K562 (cell line): ENCODE results near the gene MYO5C. TPM values are rescaled to one million over a fixed set of nuclear protein-coding genes. Genes with fewer than 3 reads are reported as not detected.
A peak's percentile ranks its signal among the peaks of the same experiment; 100 is the strongest.
"Not testable (repeated sequence)": the region's sequence is repeated elsewhere in the genome, so short reads cannot be mapped to it uniquely, and the experiment has no call there.

Experiments
- ATAC-seq: fragments of 200-7000 bp; cut with Tn5 transposase; 3 replicates; pipeline ENCODE4 v1.9.1; 2020; ENCODE audit warnings: moderate library complexity
- BruUV-seq: library from RNA; stranded (reverse); fragments of 400-500 nt; replicated peaks from 2 replicates; lab custom pipeline; 2021; lab: Mats Ljungman, UMichigan
- CTCF ChIA-PET: fragments of 300-600 bp; formaldehyde crosslinking; extraction: SDS; loops from one replicate; lab custom pipeline; 2021; ENCODE audit warnings: low intra/inter-chr PET ratio; lab: Yijun Ruan, JAX
- POLR2A ChIA-PET: fragments of 300-600, 350-650 bp; sonication (Branson Sonifier 250); formaldehyde crosslinking; extraction: SDS; loops from one replicate; lab custom pipeline; 2021; ENCODE audit warnings: antibody characterized with exemption, inconsistent platforms; lab: Yijun Ruan, JAX
- DNase-seq, 4 experiments: peaks; one replicate each; pipeline versions ENCODE4 v3.0.0 to v3.0.0-alpha.2; 2011 to 2018; ENCODE audit warnings: low spot score in 3 of 4, mixed read lengths in 3 of 4; ENCODE audit errors: extremely low read depth in 1 of 4
- FAIRE-seq: peaks from 2 replicates; lab custom pipeline; 2011; peaks lifted over from hg19 to GRCh38; lab: Jason Lieb, UNC
- H2AFZ ChIP-seq: 2 replicates; pipeline ENCODE4 v1.6.0; 2011; ENCODE audit warnings: low read depth, low read length, control low read depth, inconsistent platforms
- H3K27ac ChIP-seq: fragments of 200-600 bp; 3 replicates; pipeline ENCODE4 v1.8.0; 2011; ENCODE audit warnings: low read depth, mild to moderate bottlenecking, control low read depth, inconsistent platforms, low read length, moderate library complexity, mixed read lengths; ENCODE audit errors: extremely low read depth
- H3K27me3 ChIP-seq, 2 experiments: fragments of 300-600 bp in 1 of 2; 2 replicates in 1 of 2; 3 replicates in 1 of 2; pipeline versions ENCODE4 v1.6.0 to v1.8.0; 2011; ENCODE audit warnings: inconsistent platforms in 2 of 2, low read length in 2 of 2, mild to moderate bottlenecking in 1 of 2, mixed read lengths in 1 of 2, moderate library complexity in 1 of 2; ENCODE audit not compliant: control insufficient read depth in 2 of 2, insufficient read depth in 2 of 2
- H3K36me3 ChIP-seq: fragments of 300-600 bp; 3 replicates; pipeline ENCODE4 v1.8.0; 2011; ENCODE audit warnings: mild to moderate bottlenecking, low read length, inconsistent platforms; ENCODE audit not compliant: control insufficient read depth, insufficient read depth
- H3K4me1 ChIP-seq, 2 experiments: fragments of 200-600 bp in 1 of 2; replicated peaks in 1 of 2; 2 replicates in 1 of 2; 3 replicates in 1 of 2; pipeline versions ENCODE4 v1.5.1 to v1.8.0; 2011; ENCODE audit warnings: inconsistent platforms in 2 of 2, low read length in 2 of 2, mild to moderate bottlenecking in 1 of 2, mixed read lengths in 1 of 2, moderate library complexity in 1 of 2; ENCODE audit not compliant: control insufficient read depth in 2 of 2, insufficient read depth in 2 of 2
- H3K4me2 ChIP-seq: 2 replicates; pipeline ENCODE4 v1.6.1; 2011; ENCODE audit warnings: low read length, control low read depth, inconsistent platforms, mixed read lengths; ENCODE audit not compliant: insufficient read depth
- H3K4me3 ChIP-seq: fragments of 200-600 bp; sonication (generic), shearing (Covaris generic); 2 replicates; pipeline ENCODE4 v1.5.1; 2016; ENCODE audit warnings: control low read depth, inconsistent platforms
- H3K79me2 ChIP-seq: fragments of 200-600 bp; 3 replicates; pipeline ENCODE4 v1.8.0; 2011; ENCODE audit warnings: low read length, inconsistent platforms; ENCODE audit not compliant: control insufficient read depth, insufficient read depth
- H3K9ac ChIP-seq, 2 experiments: 2 replicates each; pipeline versions ENCODE4 v1.6.0 to v1.6.1; 2011; ENCODE audit warnings: low read depth in 2 of 2, low read length in 2 of 2, control low read depth in 1 of 2, inconsistent platforms in 1 of 2, mild to moderate bottlenecking in 1 of 2, mixed read lengths in 1 of 2; ENCODE audit not compliant: insufficient read depth in 1 of 2
- H3K9me1 ChIP-seq: one replicate; pipeline ENCODE4 v1.6.0; 2011; ENCODE audit warnings: inconsistent platforms, mild to moderate bottlenecking, low read length, moderate library complexity; ENCODE audit not compliant: control insufficient read depth, insufficient read depth
- H3K9me3 ChIP-seq: replicated peaks from 2 replicates; pipeline ENCODE4 v1.5.1; 2011; ENCODE audit warnings: low read depth, low read length, inconsistent platforms; ENCODE audit not compliant: control insufficient read depth, insufficient read depth
- H4K20me1 ChIP-seq: replicated peaks from 2 replicates; pipeline ENCODE4 v1.6.1; 2011; ENCODE audit warnings: low read length, inconsistent platforms, mixed read lengths; ENCODE audit not compliant: control insufficient read depth, insufficient read depth
- HDAC1 ChIP-seq, 2 experiments: fragments of 450-650 bp; IDR thresholded peaks; 2 replicates each; pipeline ENCODE4 v1.6.1; 2016 to 2017; ENCODE audit warnings: inconsistent platforms in 1 of 2, mild to moderate bottlenecking in 1 of 2, moderate library complexity in 1 of 2
- NFIX ChIP-seq: fragments of 250-450 bp; sonication (Bioruptor Pico); IDR thresholded peaks from 2 replicates; pipeline ENCODE4 v1.4.0; 2020; ENCODE audit warnings: low read depth, mild to moderate bottlenecking, moderate library complexity
- STAT5A ChIP-seq: IDR thresholded peaks from 2 replicates; pipeline ENCODE4 v1.6.1; 2012; ENCODE audit warnings: low read length, inconsistent platforms, borderline replicate concordance
- ZNF146 ChIP-seq: IDR thresholded peaks from one replicate; pipeline ENCODE4 v1.6.1; 2018; ENCODE audit warnings: missing compliant biosample characterization; ENCODE audit not compliant: unreplicated experiment
- WGBS: fragments of 100-300 bp; shearing (Covaris generic); methylation state at CpG from one replicate; pipeline ENCODE4 v1.1.6; 2016; ENCODE audit warnings: low coverage, mixed read lengths; ENCODE audit not compliant: insufficient coverage; ENCODE audit errors: missing lambda C conversion rate; 5-methylcytosine and 5-hydroxymethylcytosine counted together
- in situ Hi-C: fragments of 300-500 bp; cut with MboI; formaldehyde crosslinking; loops from 4 replicates; pipeline ENCODE4 v1.15.0; 2018; ENCODE audit warnings: inconsistent platforms, mixed read lengths
- intact Hi-C: fragments of 100-400 bp; cut with micrococcal nuclease; formaldehyde crosslinking; loops from 2 replicates; pipeline ENCODE4 v1.14.2; 2022
- polyA plus RNA-seq, 8 experiments: library from polyadenylated mRNA; depleted of rRNA in 4 of 8; stranded (reverse) in 5 of 8; unstranded in 3 of 8; fragments of >200 nt; fragmentation: Nextera tagmentation in 2 of 8; fragmentation: Illumina TruSeq in 1 of 8; extraction: Ambion mirVana in 2 of 8; extraction: Trizol in 1 of 8; gene quantifications; 2 replicates each; pipeline versions ENCODE4 v1.2.1 to v1.2.3, GENCODE V29; 2011 to 2014; ENCODE audit warnings: inconsistent platforms in 1 of 8, missing spikeins in 1 of 8
- total RNA-seq, 7 experiments: library from RNA; depleted of rRNA in 6 of 7; stranded (reverse); fragments of >200 nt in 6 of 7; fragmentation: Illumina TruSeq in 2 of 7; extraction: Trizol in 2 of 7; gene quantifications; 2 replicates each; pipeline versions ENCODE4 v1.2.1 to v1.2.3, GENCODE V29; 2011 to 2021; ENCODE audit warnings: low replicate concordance in 1 of 7
- TF ChIP-seq, protein P1 (sequence below): fragments of 250-450 bp; sonication (Bioruptor Pico); IDR thresholded peaks from 2 replicates; pipeline ENCODE4 v1.6.1; 2021; ENCODE audit warnings: mild to moderate bottlenecking

Gene MYO5C
- total and polyA plus RNA-seq, 9 of the 15 experiments (the other 6 are each of a cell fraction or from before 2014, with no cell fraction given): 0.01 to 0.24 TPM; not detected in 7

DNA sequence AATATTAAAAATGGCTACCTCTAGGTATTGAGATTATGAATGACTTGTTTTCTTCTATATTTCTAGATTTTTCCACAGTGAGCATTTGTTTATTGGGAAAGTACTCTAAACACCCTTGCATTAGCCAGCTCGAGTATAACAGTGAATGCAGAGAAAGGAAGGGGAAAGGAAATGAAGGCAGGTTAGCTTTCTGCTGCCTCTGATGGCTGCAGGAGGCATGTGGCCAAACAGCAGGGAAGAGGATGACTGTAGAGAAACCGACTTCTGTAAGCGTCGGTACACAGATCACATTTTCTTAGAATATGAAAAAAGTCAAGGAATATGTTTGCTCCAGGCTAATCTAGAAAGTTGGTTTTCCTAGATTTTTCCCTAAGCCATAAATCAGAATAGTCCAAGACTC lies 124.2 kb downstream of the MYO5C start:
- H3K4me3 ChIP-seq: no peak overlapping the region
- 6% methylated on average over 4 of the region's 4 CpGs for WGBS
- no peaks in the 10 kb centered on the region for H3K9me3 ChIP-seq
- in situ Hi-C loops (no loop called here), intact Hi-C loops (no loop called here)
- no peak for FAIRE-seq
- no peaks in the 10 kb centered on the region for H3K36me3 ChIP-seq
- BruUV-seq: no TSS peak
- ATAC-seq: peak; percentile 64
- no peak for DNase-seq
- H3K27ac ChIP-seq: no peak overlapping the region
- no peaks in the 10 kb centered on the region for H3K9me1 ChIP-seq
- TF ChIP-seq NFIX (no peak), STAT5A (no peak), HDAC1 (IDR thresholded peaks at IDR 0.05) (no peak)
- TF ChIP-seq, protein P1, sequence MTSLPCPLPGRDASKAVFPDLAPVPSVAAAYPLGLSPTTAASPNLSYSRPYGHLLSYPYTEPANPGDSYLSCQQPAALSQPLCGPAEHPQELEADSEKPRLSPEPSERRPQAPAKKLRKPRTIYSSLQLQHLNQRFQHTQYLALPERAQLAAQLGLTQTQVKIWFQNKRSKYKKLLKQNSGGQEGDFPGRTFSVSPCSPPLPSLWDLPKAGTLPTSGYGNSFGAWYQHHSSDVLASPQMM (CRISPR knock-in tag): no peak
- peaks cover 15 to 24% of the 10 kb centered on the region in 2 experiments for H3K27me3 ChIP-seq
- H3K79me2 ChIP-seq: no peaks in the 10 kb centered on the region
- POLR2A ChIA-PET: interaction anchor here (0.6 to 0.8 kb wide), 2 partner anchors 19 to 22 kb away, joined by 3 to 4 read pairs; no protein-coding TSS in a partner anchor
- CTCF ChIA-PET: no interaction called here
- H3K4me2 ChIP-seq: no peak overlapping the region
- no peak overlapping the region for H3K9ac ChIP-seq
- no peak overlapping the region for H2AFZ ChIP-seq
- H4K20me1 ChIP-seq: no peaks in the 10 kb centered on the region
- no peaks in the 10 kb centered on the region for H3K4me1 ChIP-seq

DNA sequence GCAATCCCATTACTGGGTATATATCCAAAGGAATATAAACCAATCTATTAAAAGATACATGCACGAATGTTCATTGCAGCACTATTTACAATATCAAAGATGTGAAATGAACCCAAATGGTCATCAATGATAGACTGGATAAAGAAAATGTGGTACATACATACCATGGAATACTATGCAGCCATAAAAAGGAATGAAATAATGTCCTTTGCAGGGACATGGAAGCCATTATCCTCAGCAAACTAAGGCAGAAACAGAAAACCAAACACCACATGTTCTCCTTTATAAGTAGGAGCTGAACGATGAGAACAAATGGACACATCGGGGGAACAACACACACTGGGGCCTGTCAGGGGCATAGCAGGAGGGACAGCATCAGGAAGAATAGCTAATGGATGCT lies 125.4 kb downstream of the MYO5C start:
- H3K4me3 ChIP-seq, H4K20me1 ChIP-seq, FAIRE-seq, CTCF ChIA-PET, intact Hi-C loops, H3K4me1 ChIP-seq, BruUV-seq, H3K9me3 ChIP-seq, H2AFZ ChIP-seq, in situ Hi-C loops, H3K9ac ChIP-seq, H3K36me3 ChIP-seq, H3K79me2 ChIP-seq, POLR2A ChIA-PET, ATAC-seq, H3K9me1 ChIP-seq, H3K4me2 ChIP-seq, DNase-seq, H3K27ac ChIP-seq: not testable (repeated sequence)
- peaks cover 12 to 18% of the 10 kb centered on the region in 2 experiments for H3K27me3 ChIP-seq
- peak; percentile 22 for TF ChIP-seq ZNF146
- WGBS: 19% methylated on average over 3 of the region's 3 CpGs

DNA sequence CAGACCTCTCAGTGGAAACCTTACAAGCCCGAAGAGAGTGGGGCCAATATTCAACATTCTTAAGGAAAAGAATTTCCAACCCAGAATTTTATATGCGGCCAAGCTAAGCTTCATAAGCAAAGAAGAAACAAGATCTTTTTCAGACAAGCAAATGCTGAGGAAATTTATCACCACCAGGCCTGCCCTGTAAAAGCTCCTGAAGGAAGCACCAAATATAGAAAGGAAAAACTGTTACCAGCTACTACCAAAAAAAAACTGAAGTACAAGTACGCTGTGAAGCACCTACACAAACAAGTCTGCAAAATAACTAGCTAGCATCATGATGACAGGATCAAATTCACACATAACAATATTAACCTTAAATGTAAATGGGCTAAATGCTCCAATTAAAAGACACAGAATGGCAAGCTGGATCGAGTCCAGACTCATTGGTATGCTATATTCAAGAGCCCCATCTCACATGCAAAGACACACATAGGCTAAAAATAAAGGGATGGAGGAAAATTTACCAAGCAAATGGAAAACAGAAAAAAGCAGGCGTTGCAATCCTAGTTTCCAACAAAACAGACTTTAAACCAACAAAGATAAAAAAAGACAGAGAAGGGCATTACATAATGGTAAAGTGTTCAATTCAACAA lies 130.0 kb downstream of the MYO5C start:
- intact Hi-C loops, FAIRE-seq, H3K4me2 ChIP-seq, H3K36me3 ChIP-seq, H3K9ac ChIP-seq, H3K9me1 ChIP-seq, H3K4me1 ChIP-seq, POLR2A ChIA-PET, in situ Hi-C loops, H3K79me2 ChIP-seq, ATAC-seq, H2AFZ ChIP-seq, H4K20me1 ChIP-seq, CTCF ChIA-PET, H3K9me3 ChIP-seq, H3K27ac ChIP-seq, H3K4me3 ChIP-seq, BruUV-seq, DNase-seq: not testable (repeated sequence)
- H3K27me3 ChIP-seq: peaks cover 18 to 23% of the 10 kb centered on the region in 2 experiments; a peak in 4 of 5 replicates
- 6% methylated on average over 5 of the region's 5 CpGs for WGBS
